Lower leg skin (tissue), 4 donors: ENCODE measurements around the gene PODN. TPM values are rescaled to one million over a fixed set of nuclear protein-coding genes. Genes with fewer than 3 reads are reported as not detected.

Experiments used
- DNase-seq, 2 donors: peaks; one replicate each; pipeline ENCODE4 v3.0.0-alpha.2; 2019; ENCODE audit warnings: low spot score in 2 of 2
- H3K4me3 ChIP-seq: fragments of 200-600 bp; sonication (generic); 2 replicates; pipeline ENCODE4 v1.5.1; 2017; ENCODE audit warnings: mild to moderate bottlenecking, low read depth; ENCODE audit not compliant: poor library complexity, severe bottlenecking
- POLR2A ChIP-seq, 2 donors: fragments of 450-650 bp; IDR thresholded peaks; one replicate each; pipeline ENCODE4 v1.6.1; 2016 to 2017; ENCODE audit warnings: antibody characterized with exemption in 2 of 2, mild to moderate bottlenecking in 1 of 2, moderate library complexity in 1 of 2
- WGBS, 2 donors: methylation state at CpG; one replicate each; pipeline ENCODE4 v1.1.5; 2018; 5-methylcytosine and 5-hydroxymethylcytosine counted together
- intact Hi-C: fragments of 100-400 bp; cut with DNase I; formaldehyde crosslinking; loops from one replicate; pipeline ENCODE4 v1.15.0; 2023; ENCODE audit warnings: low total_unique reads
- total RNA-seq, 4 donors: library from RNA; depleted of rRNA; stranded (reverse); fragments of >200 nt; gene quantifications; one replicate each; pipeline ENCODE4 v1.1.0, GENCODE V29; 2016
- TF ChIP-seq, protein P1 (sequence below), 3 donors: fragments of 450-650 bp; IDR thresholded peaks; one replicate each; pipeline ENCODE4 v1.5.1; 2016; ENCODE audit warnings: antibody characterized with exemption in 3 of 3, mild to moderate bottlenecking in 3 of 3, moderate library complexity in 2 of 3

PODN gene
- total RNA-seq, 4 donors from 2014 or later, result 11.3 to 58.8 (median 14.4) TPM

DNA sequence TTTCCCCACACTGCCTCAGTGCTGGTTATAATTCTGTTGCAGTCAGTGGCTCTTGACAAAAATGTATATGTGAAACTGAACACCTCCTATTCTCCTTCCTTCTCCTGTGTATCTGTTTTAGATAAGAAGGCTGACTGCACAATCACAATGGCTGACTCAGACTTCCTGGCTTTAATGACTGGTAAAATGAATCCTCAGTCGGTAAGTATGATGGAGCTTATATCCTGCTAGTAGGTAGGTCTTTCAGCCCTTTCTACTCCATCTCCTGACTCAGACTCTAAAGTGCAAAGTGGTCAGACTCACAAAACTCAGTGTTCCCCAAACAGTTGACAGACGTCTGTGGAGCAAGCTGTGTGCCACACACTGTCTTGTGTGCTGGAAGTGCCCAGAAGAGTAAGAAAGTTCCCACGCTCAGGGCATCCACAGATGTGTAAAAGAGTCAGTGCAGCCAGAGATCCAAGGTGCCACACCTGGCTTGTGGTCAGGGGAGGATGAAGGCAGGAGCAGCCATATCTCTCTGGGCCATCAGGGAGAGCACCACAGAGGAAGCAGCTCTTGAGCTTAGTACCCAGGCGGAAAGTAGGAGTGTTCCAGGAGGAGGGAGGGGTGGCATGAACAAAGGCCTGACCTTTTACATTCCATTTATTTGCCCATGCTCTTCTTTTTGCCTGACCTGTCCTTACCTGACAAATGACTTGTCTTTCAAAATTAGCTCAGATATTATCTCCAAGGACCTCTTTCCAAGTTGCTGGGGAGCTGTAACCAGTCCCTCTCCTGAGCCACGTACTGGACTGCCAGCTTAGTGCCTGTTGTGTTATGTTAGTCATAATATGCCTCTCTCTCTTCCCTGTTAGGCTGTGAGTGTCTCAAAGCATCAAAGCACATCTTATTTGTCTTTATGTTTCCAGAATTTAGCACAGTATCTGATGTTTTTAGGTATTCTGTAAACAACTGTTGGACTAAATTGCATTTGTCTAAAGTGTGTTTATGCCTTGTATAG, 14.0 kb upstream of the PODN start:
- no peak for DNase-seq
- TF ChIP-seq, protein P1, sequence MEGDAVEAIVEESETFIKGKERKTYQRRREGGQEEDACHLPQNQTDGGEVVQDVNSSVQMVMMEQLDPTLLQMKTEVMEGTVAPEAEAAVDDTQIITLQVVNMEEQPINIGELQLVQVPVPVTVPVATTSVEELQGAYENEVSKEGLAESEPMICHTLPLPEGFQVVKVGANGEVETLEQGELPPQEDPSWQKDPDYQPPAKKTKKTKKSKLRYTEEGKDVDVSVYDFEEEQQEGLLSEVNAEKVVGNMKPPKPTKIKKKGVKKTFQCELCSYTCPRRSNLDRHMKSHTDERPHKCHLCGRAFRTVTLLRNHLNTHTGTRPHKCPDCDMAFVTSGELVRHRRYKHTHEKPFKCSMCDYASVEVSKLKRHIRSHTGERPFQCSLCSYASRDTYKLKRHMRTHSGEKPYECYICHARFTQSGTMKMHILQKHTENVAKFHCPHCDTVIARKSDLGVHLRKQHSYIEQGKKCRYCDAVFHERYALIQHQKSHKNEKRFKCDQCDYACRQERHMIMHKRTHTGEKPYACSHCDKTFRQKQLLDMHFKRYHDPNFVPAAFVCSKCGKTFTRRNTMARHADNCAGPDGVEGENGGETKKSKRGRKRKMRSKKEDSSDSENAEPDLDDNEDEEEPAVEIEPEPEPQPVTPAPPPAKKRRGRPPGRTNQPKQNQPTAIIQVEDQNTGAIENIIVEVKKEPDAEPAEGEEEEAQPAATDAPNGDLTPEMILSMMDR (IDR thresholded peaks at IDR 0.05), result no peak
- TF ChIP-seq POLR2A (IDR thresholded peaks at IDR 0.05), result no peak
- intact Hi-C loops, result no loop called here
- no peak overlapping the region for H3K4me3 ChIP-seq
- WGBS, 2 donors, result 68 to 73% methylated on average over 5 of the region's 5 CpGs

DNA sequence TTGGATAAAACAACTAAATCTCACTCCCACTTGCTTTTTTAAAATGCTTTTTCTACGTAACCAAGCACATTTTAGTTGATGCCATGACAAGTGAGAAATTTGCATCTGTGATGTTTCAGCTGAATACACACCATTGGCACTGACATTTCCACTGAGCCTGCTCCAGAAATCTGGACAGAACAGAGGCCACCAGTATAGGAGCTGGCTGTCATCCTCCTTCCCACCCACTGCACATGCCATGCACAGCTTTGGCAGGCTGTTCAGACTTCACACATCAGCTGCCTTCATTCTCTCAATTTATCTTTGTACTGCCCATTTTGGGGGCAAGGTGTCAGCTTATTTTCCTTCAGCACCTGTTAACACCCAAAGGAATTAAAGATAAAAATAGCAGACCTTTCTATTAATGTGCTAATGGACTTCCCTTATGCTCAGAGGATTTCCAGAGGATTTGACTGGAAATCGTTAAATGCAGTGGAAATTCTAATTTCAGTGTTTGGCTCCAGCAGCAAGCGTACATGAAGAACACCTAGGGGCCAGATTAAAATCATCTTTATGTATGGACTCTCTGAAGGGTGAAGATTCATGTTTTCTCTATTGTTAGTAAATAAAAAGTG, 12.9 kb upstream of the PODN start:
- WGBS, 2 donors, result 73 to 83% methylated on average over 3 of the region's 3 CpGs
- intact Hi-C loops, result no loop called here
- TF ChIP-seq POLR2A (IDR thresholded peaks at IDR 0.05), result no peak
- TF ChIP-seq, protein P1 (IDR thresholded peaks at IDR 0.05), result no peak
- DNase-seq, result no peak
- H3K4me3 ChIP-seq, result no peak overlapping the region

DNA sequence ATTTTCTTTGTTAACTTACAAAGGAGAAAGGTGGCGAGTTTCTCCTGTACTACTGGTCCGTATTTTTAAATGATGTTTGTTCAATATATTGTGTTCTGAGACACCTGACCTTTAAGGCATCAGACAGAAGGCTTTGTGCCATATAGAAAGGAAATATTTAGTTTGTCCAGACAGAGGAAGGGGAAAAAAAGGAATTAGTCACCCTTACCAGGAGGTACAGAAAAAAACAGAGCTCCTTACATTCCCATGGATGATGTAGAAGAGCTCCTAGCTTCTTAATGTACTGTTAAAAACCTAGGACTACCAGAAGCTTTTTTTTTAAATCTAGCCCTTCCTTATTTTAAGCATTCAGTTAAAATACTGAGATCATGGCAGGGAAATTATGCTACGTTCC, 12.4 kb upstream of the PODN start:
- intact Hi-C loops, result no loop called here
- no peak overlapping the region for H3K4me3 ChIP-seq
- no peak for TF ChIP-seq POLR2A (IDR thresholded peaks at IDR 0.05)
- TF ChIP-seq, protein P1 (IDR thresholded peaks at IDR 0.05), result no peak
- WGBS, 2 donors, result 81 to 86% methylated on average over 3 of the region's 3 CpGs
- DNase-seq, result no peak

DNA sequence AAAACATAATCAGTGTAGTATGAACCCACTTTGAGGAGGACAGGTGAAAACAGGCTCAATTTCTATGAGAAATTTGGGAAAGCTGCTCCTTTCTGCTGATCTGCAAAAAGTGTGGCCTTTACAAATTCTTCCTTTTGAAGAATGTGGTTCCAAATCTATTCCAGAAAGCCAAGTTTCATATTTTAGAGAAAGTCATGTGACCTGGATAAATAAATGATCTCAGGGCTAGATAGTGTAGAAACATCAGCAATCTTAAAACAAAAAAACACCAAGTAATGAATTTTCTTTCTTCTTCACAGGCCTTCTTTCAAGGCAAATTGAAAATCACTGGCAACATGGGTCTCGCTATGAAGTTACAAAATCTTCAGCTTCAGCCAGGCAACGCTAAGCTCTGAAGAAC, 11.7 kb upstream of the PODN start:
- TF ChIP-seq, protein P1 (IDR thresholded peaks at IDR 0.05), result no peak
- no peak for TF ChIP-seq POLR2A (IDR thresholded peaks at IDR 0.05)
- 55 to 70% methylated on average over 2 of the region's 2 CpGs for WGBS, 2 donors
- intact Hi-C loops, result no loop called here
- no peak for DNase-seq
- H3K4me3 ChIP-seq, result no peak overlapping the region

DNA sequence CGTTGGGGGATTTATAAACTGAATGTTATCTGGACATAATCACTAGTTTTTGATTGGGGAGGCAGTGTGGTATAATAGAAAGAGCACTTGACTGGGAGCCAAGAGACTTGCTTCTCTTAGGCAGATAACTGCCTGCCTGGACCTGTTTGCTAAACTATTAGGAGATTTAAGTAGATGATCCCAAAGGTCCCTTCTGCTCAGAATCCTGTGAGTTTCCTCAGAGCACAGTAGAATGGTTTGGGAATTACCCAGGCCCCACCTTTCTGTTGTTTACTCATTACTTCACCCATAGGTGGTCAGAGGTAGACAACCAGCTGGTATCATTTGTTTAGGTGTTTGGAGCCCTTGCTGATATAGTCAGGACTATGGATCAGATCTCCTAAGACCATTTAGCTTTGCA, 10.3 kb upstream of the PODN start:
- TF ChIP-seq, protein P1 (IDR thresholded peaks at IDR 0.05), result no peak
- TF ChIP-seq POLR2A (IDR thresholded peaks at IDR 0.05), result no peak
- no peak overlapping the region for H3K4me3 ChIP-seq
- 29 to 38% methylated on average over 1 of the region's 1 CpG for WGBS, 2 donors
- intact Hi-C loops, result no loop called here
- DNase-seq, result no peak
